ENCODE data around the gene ZNF530. TPM values are rescaled to one million over a fixed set of nuclear protein-coding genes. Genes with fewer than 3 reads are reported as not detected.

The ZNF530 gene
- total RNA-seq, 4 donors from 2014 or later: 0.86 to 4.2 (median 3.4) TPM

DNA sequence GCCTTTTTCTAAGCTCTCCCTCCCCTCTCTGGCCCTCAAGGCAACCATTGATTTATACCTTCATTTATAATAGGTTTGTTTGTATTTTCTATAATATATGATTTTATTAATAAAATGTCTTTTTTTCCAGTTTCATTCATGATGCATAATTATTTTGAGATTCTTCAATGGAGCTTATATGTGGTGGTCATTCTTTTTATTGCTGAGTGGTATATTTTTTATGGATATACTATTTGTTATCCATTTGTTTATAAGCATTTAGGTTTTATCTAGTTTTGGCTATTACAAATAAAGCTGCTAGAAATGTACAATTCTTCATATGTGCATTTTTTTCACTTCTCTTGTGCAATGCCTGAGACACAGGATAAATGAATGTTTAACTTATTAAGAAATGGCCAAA lies 44.0 kb downstream of the ZNF530 start:
- peaks cover 21 to 43% of the 10 kb centered on the region in 2 donors for H3K36me3 ChIP-seq
- no peak overlapping the region for H3K4me3 ChIP-seq
- no peak for DNase-seq
- in situ Hi-C loops (cut with MboI; ENCODE audit: low sequenced_read_pairs in 4 of 4) (no loop called here), intact Hi-C loops (cut with DNase I; ENCODE audit: low total_unique reads) (no loop called here)
- no peak overlapping the region for H3K27ac ChIP-seq
- ATAC-seq: no peak
- peaks cover 3 to 17% (median 7%) of the 10 kb centered on the region in 3 donors for H3K9me3 ChIP-seq
- H3K4me1 ChIP-seq: no peaks in the 10 kb centered on the region
- no peaks in the 10 kb centered on the region for H3K27me3 ChIP-seq
- TF ChIP-seq, protein P1, sequence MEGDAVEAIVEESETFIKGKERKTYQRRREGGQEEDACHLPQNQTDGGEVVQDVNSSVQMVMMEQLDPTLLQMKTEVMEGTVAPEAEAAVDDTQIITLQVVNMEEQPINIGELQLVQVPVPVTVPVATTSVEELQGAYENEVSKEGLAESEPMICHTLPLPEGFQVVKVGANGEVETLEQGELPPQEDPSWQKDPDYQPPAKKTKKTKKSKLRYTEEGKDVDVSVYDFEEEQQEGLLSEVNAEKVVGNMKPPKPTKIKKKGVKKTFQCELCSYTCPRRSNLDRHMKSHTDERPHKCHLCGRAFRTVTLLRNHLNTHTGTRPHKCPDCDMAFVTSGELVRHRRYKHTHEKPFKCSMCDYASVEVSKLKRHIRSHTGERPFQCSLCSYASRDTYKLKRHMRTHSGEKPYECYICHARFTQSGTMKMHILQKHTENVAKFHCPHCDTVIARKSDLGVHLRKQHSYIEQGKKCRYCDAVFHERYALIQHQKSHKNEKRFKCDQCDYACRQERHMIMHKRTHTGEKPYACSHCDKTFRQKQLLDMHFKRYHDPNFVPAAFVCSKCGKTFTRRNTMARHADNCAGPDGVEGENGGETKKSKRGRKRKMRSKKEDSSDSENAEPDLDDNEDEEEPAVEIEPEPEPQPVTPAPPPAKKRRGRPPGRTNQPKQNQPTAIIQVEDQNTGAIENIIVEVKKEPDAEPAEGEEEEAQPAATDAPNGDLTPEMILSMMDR (IDR thresholded peaks at IDR 0.05 in 4 of 5, conservative IDR thresholded peaks at IDR 0.05 in 1 of 5): no peak
- TF ChIP-seq POLR2A (IDR thresholded peaks at IDR 0.05): no peak

DNA sequence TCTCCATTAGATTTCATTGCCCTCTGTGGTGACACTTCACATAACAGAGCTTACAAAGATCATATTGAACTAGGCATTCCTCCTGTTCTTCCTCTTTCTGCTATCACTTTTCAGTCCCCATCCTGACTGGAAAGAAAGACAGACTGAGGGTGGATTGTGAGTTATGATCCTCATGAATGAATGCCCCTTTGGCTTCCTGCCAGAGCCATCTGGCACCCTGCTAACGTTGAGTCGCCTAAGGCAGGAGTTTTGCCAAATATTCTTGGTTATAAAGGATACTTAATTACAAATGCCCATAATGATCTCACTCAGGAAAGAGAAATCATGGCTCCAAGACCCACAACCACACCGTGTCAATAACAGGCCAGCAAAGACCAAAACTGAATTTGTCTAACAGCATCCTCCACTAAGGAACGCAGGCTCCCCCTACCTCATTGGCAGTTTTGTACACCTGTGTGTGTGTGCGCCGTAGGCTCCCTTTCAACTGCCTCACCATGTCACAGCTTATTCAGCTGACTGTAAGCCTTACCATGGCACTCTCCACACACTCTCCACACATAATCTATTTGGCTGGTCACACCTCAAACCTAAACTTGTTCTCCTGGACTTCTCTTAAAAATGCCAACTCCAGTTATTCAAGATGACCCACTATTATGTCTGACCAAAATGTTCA lies 48.8 kb downstream of the ZNF530 start:
- no peak for DNase-seq
- TF ChIP-seq, protein P1 (IDR thresholded peaks at IDR 0.05 in 4 of 5, conservative IDR thresholded peaks at IDR 0.05 in 1 of 5): no peak
- TF ChIP-seq POLR2A (IDR thresholded peaks at IDR 0.05): no peak
- H3K27me3 ChIP-seq: no peaks in the 10 kb centered on the region
- no peaks in the 10 kb centered on the region for H3K4me1 ChIP-seq
- in situ Hi-C loops (cut with MboI; ENCODE audit: low sequenced_read_pairs in 4 of 4): no loop called here
- ATAC-seq: no peak
- no peaks in the 10 kb centered on the region for H3K36me3 ChIP-seq
- intact Hi-C loops (cut with DNase I; ENCODE audit: low total_unique reads): no loop called here
- no peak overlapping the region for H3K4me3 ChIP-seq
- no peak overlapping the region for H3K27ac ChIP-seq
- no peaks in the 10 kb centered on the region for H3K9me3 ChIP-seq

DNA sequence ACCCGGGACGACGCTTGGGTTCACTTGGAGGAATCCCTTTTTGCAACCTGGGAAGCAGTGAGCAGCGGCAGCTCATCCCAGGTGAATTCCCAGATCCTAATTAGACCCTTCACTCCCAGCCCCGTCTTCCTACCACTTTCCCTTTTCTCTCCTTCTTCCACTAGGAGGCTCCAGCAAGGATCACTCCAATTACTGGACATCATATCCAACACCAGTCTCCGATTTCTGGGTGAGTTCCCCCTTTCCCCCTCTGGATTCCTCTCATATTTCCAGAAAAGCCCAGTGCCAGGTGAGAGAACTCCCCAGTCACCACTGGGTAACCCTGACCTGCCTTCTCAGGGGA lies 51.9 kb downstream of the ZNF530 start:
- no peaks in the 10 kb centered on the region for H3K9me3 ChIP-seq
- peak overlapping the region in 2 of 4 donors; percentile 6 to 25 for H3K4me3 ChIP-seq
- H3K4me1 ChIP-seq: no peaks in the 10 kb centered on the region
- ATAC-seq (no peak), DNase-seq (no peak)
- no peaks in the 10 kb centered on the region for H3K36me3 ChIP-seq
- H3K27me3 ChIP-seq: peaks cover 0 to 5% (median 0%) of the 10 kb centered on the region in 3 donors
- H3K27ac ChIP-seq: no peak overlapping the region
- in situ Hi-C loops (cut with MboI; ENCODE audit: low sequenced_read_pairs in 4 of 4): no loop called here
- intact Hi-C loops (cut with DNase I; ENCODE audit: low total_unique reads): no loop called here
- TF ChIP-seq POLR2A (IDR thresholded peaks at IDR 0.05): no peak
- TF ChIP-seq, protein P1 (IDR thresholded peaks at IDR 0.05 in 4 of 5, conservative IDR thresholded peaks at IDR 0.05 in 1 of 5): no peak

DNA sequence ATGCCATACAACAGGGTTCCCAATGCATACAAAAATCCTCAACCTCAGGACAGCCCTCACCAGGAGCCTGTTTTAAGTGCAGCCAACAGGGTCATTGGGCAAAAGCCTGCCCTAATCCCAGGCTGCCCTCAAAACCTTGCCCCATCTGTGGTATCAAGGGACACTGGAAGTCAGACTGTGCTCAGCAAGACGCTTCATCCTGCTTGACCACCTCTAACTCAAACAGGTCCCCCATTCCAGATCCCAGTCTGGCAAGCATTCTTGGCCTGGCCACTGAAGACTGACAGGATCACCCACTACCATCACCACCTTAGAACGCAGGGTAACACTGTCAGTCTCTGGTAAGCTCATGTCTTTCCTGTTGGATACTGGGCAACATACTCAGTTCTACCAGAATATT lies 54.0 kb downstream of the ZNF530 start:
- intact Hi-C loops (cut with DNase I; ENCODE audit: low total_unique reads): no loop called here
- H3K36me3 ChIP-seq: no peaks in the 10 kb centered on the region
- H3K4me3 ChIP-seq: no peak overlapping the region
- ATAC-seq (no peak), DNase-seq (no peak)
- TF ChIP-seq, protein P1 (IDR thresholded peaks at IDR 0.05 in 4 of 5, conservative IDR thresholded peaks at IDR 0.05 in 1 of 5): no peak
- no peak for TF ChIP-seq POLR2A (IDR thresholded peaks at IDR 0.05)
- no peak overlapping the region for H3K27ac ChIP-seq
- H3K4me1 ChIP-seq: no peaks in the 10 kb centered on the region
- in situ Hi-C loops (cut with MboI; ENCODE audit: low sequenced_read_pairs in 4 of 4): no loop called here
- H3K27me3 ChIP-seq: peaks cover 0 to 5% (median 0%) of the 10 kb centered on the region in 3 donors
- no peaks in the 10 kb centered on the region for H3K9me3 ChIP-seq

DNA sequence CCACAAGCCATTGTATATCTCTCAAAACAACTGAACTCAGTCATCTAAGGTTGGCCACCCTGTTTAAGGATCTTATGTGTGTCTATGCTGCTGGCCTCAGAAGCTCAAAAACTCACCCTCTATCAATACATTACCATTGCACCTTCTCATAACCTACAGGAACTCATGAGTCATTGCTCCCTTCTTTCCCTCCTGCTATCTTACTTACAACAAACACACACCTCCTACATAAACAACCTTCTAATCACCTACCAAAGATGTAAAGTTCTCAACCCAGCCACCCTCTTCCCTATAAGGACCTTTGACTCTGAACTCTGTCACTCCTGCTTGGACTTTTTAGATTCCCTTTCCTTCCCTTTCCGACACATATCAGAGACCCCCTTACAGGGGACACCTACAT lies 55.8 kb downstream of the ZNF530 start:
- no peak for DNase-seq
- H3K4me1 ChIP-seq: no peaks in the 10 kb centered on the region
- TF ChIP-seq, protein P1 (IDR thresholded peaks at IDR 0.05 in 4 of 5, conservative IDR thresholded peaks at IDR 0.05 in 1 of 5): no peak
- TF ChIP-seq POLR2A (IDR thresholded peaks at IDR 0.05): no peak
- in situ Hi-C loops (cut with MboI; ENCODE audit: low sequenced_read_pairs in 4 of 4) (no loop called here), intact Hi-C loops (cut with DNase I; ENCODE audit: low total_unique reads) (no loop called here)
- H3K9me3 ChIP-seq: no peaks in the 10 kb centered on the region
- no peaks in the 10 kb centered on the region for H3K36me3 ChIP-seq
- peaks cover 0 to 5% (median 0%) of the 10 kb centered on the region in 3 donors for H3K27me3 ChIP-seq
- H3K4me3 ChIP-seq: no peak overlapping the region
- H3K27ac ChIP-seq: no peak overlapping the region
- no peak for ATAC-seq

Measured in gastrocnemius medialis (tissue), 4 donors.